Lower leg skin (tissue), 4 donors: ENCODE measurements around the gene CLEC16A. TPM values are rescaled to one million over a fixed set of nuclear protein-coding genes. Genes with fewer than 3 reads are reported as not detected.

ENCODE experiments used
- DNase-seq, 2 donors: peaks; one replicate each; pipeline ENCODE4 v3.0.0-alpha.2; 2019; ENCODE audit warnings: low spot score in 2 of 2
- H3K4me3 ChIP-seq: fragments of 200-600 bp; sonication (generic); 2 replicates; pipeline ENCODE4 v1.5.1; 2017; ENCODE audit warnings: mild to moderate bottlenecking, low read depth; ENCODE audit not compliant: poor library complexity, severe bottlenecking
- CTCF ChIP-seq, 3 donors: fragments of 450-650 bp; IDR thresholded peaks; one replicate each; pipeline ENCODE4 v1.5.1; 2016; ENCODE audit warnings: antibody characterized with exemption in 3 of 3, mild to moderate bottlenecking in 3 of 3, moderate library complexity in 2 of 3
- POLR2A ChIP-seq, 2 donors: fragments of 450-650 bp; IDR thresholded peaks; one replicate each; pipeline ENCODE4 v1.6.1; 2016 to 2017; ENCODE audit warnings: antibody characterized with exemption in 2 of 2, mild to moderate bottlenecking in 1 of 2, moderate library complexity in 1 of 2
- WGBS, 2 donors: methylation state at CpG; one replicate each; pipeline ENCODE4 v1.1.5; 2018; 5-methylcytosine and 5-hydroxymethylcytosine counted together
- intact Hi-C: fragments of 100-400 bp; cut with DNase I; formaldehyde crosslinking; loops from one replicate; pipeline ENCODE4 v1.15.0; 2023; ENCODE audit warnings: low total_unique reads
- total RNA-seq, 4 donors: library from RNA; depleted of rRNA; stranded (reverse); fragments of >200 nt; gene quantifications; one replicate each; pipeline ENCODE4 v1.1.0, GENCODE V29; 2016

The CLEC16A gene
- total RNA-seq, 4 donors from 2014 or later, result 26.8 to 30.0 (median 29.5) TPM

GRCh38 chr16:11140867-11141266 is 196.5 kb downstream of the CLEC16A start:
- TF ChIP-seq POLR2A (IDR thresholded peaks at IDR 0.05) (no peak), CTCF (IDR thresholded peaks at IDR 0.05) (no peak)
- intact Hi-C loops, result no loop called here
- no peak overlapping the region for H3K4me3 ChIP-seq
- no peak for DNase-seq
- 83 to 100% methylated on average over 2 to 5 of the region's 5 CpGs for WGBS, 2 donors

- 91 to 95% methylated on average over 25 to 26 of the region's 26 CpGs for WGBS, 2 donors
- no peak for DNase-seq
- intact Hi-C loops, result no loop called here
- no peak overlapping the region for H3K4me3 ChIP-seq
- TF ChIP-seq CTCF (IDR thresholded peaks at IDR 0.05), result no peak
These were observed 197.3 kb downstream of the CLEC16A start for GRCh38 chr16:11141409-11142260.

- DNase-seq, result no peak
- 51 to 55% methylated on average over 2 to 7 of the region's 7 CpGs for WGBS, 2 donors
- no peak overlapping the region for H3K4me3 ChIP-seq
- TF ChIP-seq CTCF (IDR thresholded peaks at IDR 0.05) (no peak), POLR2A (IDR thresholded peaks at IDR 0.05) (no peak)
- intact Hi-C loops, result no loop called here
These were observed 197.9 kb downstream of the CLEC16A start for GRCh38 chr16:11142261-11142630.

- no peak overlapping the region for H3K4me3 ChIP-seq
- DNase-seq, result no peak
- intact Hi-C loops, result no loop called here
- TF ChIP-seq POLR2A (IDR thresholded peaks at IDR 0.05), result no peak
- TF ChIP-seq CTCF (IDR thresholded peaks at IDR 0.05), result no peak
- 93 to 96% methylated on average over 7 of the region's 7 CpGs for WGBS, 2 donors
These were observed 198.6 kb downstream of the CLEC16A start for GRCh38 chr16:11142951-11143350.

GRCh38 chr16:11143372-11144035 is 199.1 kb downstream of the CLEC16A start:
- intact Hi-C loops, result no loop called here
- no peak overlapping the region for H3K4me3 ChIP-seq
- DNase-seq, result no peak
- 94 to 100% methylated on average over 6 of the region's 6 CpGs for WGBS, 2 donors
- no peak for TF ChIP-seq POLR2A (IDR thresholded peaks at IDR 0.05)

GRCh38 chr16:11144122-11144521 is 199.8 kb downstream of the CLEC16A start:
- no peak for DNase-seq
- WGBS, 2 donors, result 91 to 97% methylated on average over 4 of the region's 4 CpGs
- TF ChIP-seq CTCF (IDR thresholded peaks at IDR 0.05) (no peak), POLR2A (IDR thresholded peaks at IDR 0.05) (no peak)
- intact Hi-C loops, result no loop called here
- no peak overlapping the region for H3K4me3 ChIP-seq
